GM12864 (cell line): ENCODE results near the gene SLC4A8.
"Not testable (repeated sequence)": the region's sequence is repeated elsewhere in the genome, so short reads cannot be mapped to it uniquely, and the experiment has no call there.

Experiments
- DNase-seq: peaks from one replicate; pipeline ENCODE4 v3.0.0-alpha.2; 2011; ENCODE audit warnings: low read depth
- H3K4me3 ChIP-seq: 2 replicates; pipeline ENCODE4 v1.5.1; 2011; ENCODE audit warnings: mild to moderate bottlenecking, low read depth, low read length, control low read depth
- TF ChIP-seq, protein P1 (sequence below): IDR thresholded peaks from 2 replicates; pipeline ENCODE4 v1.5.1; 2011; ENCODE audit warnings: low read depth, mild to moderate bottlenecking, moderate library complexity, low read length, control low read depth, inconsistent platforms; ENCODE audit errors: missing control alignments

SLC4A8 gene

GRCh38 chr12:51504851-51505250 is 80.2 kb downstream of the SLC4A8 start:
- no peak for DNase-seq
- no peak overlapping the region for H3K4me3 ChIP-seq
- TF ChIP-seq, protein P1, sequence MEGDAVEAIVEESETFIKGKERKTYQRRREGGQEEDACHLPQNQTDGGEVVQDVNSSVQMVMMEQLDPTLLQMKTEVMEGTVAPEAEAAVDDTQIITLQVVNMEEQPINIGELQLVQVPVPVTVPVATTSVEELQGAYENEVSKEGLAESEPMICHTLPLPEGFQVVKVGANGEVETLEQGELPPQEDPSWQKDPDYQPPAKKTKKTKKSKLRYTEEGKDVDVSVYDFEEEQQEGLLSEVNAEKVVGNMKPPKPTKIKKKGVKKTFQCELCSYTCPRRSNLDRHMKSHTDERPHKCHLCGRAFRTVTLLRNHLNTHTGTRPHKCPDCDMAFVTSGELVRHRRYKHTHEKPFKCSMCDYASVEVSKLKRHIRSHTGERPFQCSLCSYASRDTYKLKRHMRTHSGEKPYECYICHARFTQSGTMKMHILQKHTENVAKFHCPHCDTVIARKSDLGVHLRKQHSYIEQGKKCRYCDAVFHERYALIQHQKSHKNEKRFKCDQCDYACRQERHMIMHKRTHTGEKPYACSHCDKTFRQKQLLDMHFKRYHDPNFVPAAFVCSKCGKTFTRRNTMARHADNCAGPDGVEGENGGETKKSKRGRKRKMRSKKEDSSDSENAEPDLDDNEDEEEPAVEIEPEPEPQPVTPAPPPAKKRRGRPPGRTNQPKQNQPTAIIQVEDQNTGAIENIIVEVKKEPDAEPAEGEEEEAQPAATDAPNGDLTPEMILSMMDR, result no peak

GRCh38 chr12:51505360-51506105 is 80.9 kb downstream of the SLC4A8 start:
- no peak overlapping the region for H3K4me3 ChIP-seq
- TF ChIP-seq, protein P1, result no peak
- DNase-seq, result no peak

GRCh38 chr12:51507178-51507577 is 82.5 kb downstream of the SLC4A8 start:
- TF ChIP-seq, protein P1, result no peak
- no peak overlapping the region for H3K4me3 ChIP-seq
- DNase-seq, result no peak

DNA sequence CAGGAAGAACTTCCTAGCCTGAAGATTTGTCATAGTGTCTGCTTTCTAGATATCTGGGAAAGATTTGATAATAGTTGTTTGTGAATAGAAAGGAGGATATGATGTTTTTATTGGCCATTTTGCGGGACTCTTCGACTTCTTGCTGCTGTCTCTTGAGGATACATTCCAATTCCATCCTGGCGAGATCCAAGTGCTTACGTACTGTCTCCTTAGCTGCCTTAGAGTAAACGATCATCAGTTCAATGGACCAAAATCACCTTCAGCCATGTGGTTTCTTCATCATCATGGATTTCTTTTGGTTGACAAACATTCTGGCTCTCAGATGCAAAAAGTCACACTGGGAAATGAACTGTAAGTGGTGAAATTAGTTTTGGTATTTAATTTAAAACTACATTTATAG is 83.7 kb downstream of the SLC4A8 start:
- DNase-seq, result no peak

GRCh38 chr12:51511546-51512260 is 87.1 kb downstream of the SLC4A8 start:
- no peak for DNase-seq
- no peak overlapping the region for H3K4me3 ChIP-seq
- TF ChIP-seq, protein P1, result no peak

More for the DNA sequence above, 83.7 kb downstream of the SLC4A8 start:
- TF ChIP-seq, protein P1, result no peak
- no peak overlapping the region for H3K4me3 ChIP-seq

DNA sequence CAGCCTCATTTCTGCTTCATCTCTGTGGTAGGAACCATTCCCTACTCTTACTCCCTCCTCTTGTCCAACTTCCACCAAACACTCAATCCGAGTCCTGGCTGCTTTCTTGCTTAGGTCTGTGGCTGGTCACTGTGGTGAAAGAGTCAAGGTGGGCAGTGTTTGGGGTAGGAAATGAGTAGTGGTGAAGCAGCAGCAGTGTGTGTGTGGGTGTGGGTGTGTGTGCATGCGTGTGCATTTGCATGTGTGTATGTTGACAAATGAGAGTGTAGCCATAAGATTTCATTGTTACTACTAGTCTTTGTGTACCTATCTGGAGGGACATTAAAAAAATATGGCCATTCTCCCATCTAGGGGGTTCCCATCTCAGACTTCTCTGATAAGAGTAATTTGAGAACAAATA is 87.8 kb downstream of the SLC4A8 start:
- DNase-seq, result no peak
- H3K4me3 ChIP-seq, result no peak overlapping the region
- TF ChIP-seq, protein P1, result no peak

DNA sequence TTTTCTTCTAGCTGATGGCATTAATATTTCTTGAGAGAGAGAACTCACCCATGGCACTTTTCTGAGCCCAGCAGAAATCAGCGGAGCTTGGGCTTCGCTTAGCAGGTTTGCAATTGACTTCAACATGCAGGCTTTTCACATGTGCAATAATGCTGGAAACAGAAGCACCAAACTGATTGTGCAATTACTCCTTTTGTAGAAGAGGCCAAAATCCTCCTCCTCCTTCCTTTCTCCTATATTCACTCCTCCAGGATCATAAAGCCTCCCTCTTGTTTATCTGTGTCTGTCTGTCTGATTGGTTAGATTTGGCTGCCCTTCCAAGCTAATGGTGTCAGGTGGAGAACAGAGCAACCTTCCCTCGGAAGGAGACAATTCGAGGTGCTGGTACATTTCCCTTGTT is 90.4 kb downstream of the SLC4A8 start:
- not testable (repeated sequence) for DNase-seq

More for the DNA sequence above, 90.4 kb downstream of the SLC4A8 start:
- H3K4me3 ChIP-seq, result not testable (repeated sequence)
